Stimulated activated naive CD8-positive, alpha-beta T cell treated with anti-CD3 and anti-CD28 coated beads, Interleukin-15, Interleukin-2, amounts not matched to agents 100 ng/mL and 50 ng/mL, for 24 hours (primary cell): Measurements from ENCODE around the gene CHIT1.

ENCODE experiments used
- H3K27ac Mint-ChIP-seq: one replicate; pipeline ENCODE4 v1.8.0; 2021; ENCODE audit warnings: mild to moderate bottlenecking, mixed read lengths
- H3K27me3 Mint-ChIP-seq: one replicate; pipeline ENCODE4 v1.8.0; 2021; ENCODE audit warnings: mixed read lengths
- H3K36me3 Mint-ChIP-seq: one replicate; pipeline ENCODE4 v1.8.0; 2021; ENCODE audit warnings: low read depth, mixed read lengths
- H3K4me1 Mint-ChIP-seq: one replicate; pipeline ENCODE4 v1.8.0; 2021; ENCODE audit warnings: low read depth, mixed read lengths
- H3K4me3 Mint-ChIP-seq: one replicate; pipeline ENCODE4 v1.8.0; 2021; ENCODE audit warnings: mild to moderate bottlenecking, mixed read lengths
- H3K9me3 Mint-ChIP-seq: one replicate; pipeline ENCODE4 v1.8.0; 2021; ENCODE audit warnings: mixed read lengths

Gene CHIT1

DNA sequence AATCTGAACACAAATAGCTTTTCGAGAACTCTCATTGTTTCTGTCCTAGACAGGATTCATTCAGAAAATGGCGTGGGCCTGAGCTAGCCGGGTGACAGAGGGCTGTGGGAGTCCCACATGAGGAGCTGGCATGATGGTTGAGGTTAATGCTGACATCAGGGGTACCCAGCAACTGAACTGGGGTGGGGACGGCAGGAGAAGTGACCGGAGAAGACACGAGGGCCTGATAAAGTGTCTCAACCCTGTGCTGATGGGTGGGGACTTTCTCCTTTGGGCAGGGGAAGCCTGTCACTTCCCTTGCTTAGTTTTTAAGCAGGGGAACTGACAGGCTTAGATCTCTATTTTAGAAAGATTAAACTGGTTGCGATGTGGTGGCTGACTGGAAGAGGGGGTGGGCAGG is 14.6 kb downstream of the CHIT1 start:
- Mint-ChIP-seq H3K27ac (peak overlapping the region; percentile 29), H3K27me3 (peaks cover 5% of the 10 kb centered on the region), H3K4me1 (no peaks in the 10 kb centered on the region), H3K9me3 (no peaks in the 10 kb centered on the region), H3K36me3 (no peaks in the 10 kb centered on the region), H3K4me3 (no peak overlapping the region)

DNA sequence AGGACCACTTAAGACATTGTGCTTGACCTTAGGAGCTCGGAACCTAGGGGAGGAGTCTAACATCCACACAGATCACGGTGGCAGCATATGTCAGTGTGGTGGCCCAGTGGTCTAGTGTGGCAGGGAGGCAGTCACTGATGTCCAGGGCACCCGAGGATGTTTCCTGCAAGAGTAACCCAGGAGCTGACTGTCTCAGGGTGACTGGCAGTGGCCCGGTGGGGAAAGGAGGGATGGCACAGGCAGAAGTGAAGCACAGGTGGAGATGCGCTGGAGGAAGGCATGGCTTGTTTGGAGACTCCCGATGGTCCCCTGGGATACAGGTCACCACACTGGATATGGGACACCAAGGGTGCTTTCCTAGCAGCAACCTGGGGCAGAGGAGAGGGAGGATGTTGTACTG is 16.3 kb downstream of the CHIT1 start:
- Mint-ChIP-seq H3K4me3 (no peak overlapping the region), H3K36me3 (no peaks in the 10 kb centered on the region), H3K27ac (no peak overlapping the region), H3K27me3 (peaks cover 5% of the 10 kb centered on the region), H3K4me1 (no peaks in the 10 kb centered on the region), H3K9me3 (no peaks in the 10 kb centered on the region)

DNA sequence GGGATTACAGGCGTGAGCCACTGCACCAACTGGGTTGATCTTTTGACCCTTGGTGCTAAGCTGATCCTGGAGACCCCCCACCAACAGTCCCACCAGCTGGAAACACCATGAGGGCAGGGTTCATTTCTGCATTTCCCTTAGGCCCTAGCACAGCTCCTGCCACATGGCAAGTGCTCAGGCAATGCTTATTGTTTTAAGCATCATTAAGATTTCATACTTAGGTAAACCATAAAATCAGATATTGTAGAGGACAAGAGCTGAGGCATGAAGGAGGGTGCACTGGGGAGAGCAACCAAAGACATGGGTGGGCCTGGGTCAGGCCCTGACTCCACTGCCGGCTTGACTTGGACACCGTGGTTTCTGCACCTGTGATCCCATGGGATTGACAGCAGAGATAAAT is 17.7 kb downstream of the CHIT1 start:
- H3K4me1 Mint-ChIP-seq: no peaks in the 10 kb centered on the region
- H3K4me3 Mint-ChIP-seq: no peak overlapping the region
- H3K27ac Mint-ChIP-seq: no peak overlapping the region
- no peaks in the 10 kb centered on the region for H3K9me3 Mint-ChIP-seq
- H3K27me3 Mint-ChIP-seq: peaks cover 5% of the 10 kb centered on the region
- H3K36me3 Mint-ChIP-seq: no peaks in the 10 kb centered on the region

DNA sequence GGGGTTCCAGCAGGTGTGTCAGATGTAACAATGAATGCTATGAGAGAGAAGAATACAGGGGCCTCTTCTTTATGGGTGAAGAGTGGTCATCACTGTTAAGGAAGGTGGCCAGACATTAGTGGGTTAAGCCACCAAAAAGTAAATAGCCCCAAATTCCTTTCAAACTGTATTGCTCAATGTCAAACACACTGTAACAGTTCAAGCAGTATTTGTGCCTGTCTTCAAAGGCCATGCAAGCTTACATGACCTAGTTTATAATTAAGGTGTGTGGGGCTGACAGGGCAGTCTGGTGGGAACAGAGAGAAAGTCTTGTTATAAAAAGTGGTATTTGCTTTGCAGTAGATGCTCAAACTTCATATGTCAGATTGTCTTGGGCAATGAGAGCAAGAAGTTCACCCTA is 18.5 kb downstream of the CHIT1 start:
- no peaks in the 10 kb centered on the region for H3K36me3 Mint-ChIP-seq
- no peaks in the 10 kb centered on the region for H3K4me1 Mint-ChIP-seq
- H3K27me3 Mint-ChIP-seq: peaks cover under 1% of the 10 kb centered on the region
- H3K9me3 Mint-ChIP-seq: no peaks in the 10 kb centered on the region
- H3K27ac Mint-ChIP-seq: no peak overlapping the region
- H3K4me3 Mint-ChIP-seq: no peak overlapping the region

DNA sequence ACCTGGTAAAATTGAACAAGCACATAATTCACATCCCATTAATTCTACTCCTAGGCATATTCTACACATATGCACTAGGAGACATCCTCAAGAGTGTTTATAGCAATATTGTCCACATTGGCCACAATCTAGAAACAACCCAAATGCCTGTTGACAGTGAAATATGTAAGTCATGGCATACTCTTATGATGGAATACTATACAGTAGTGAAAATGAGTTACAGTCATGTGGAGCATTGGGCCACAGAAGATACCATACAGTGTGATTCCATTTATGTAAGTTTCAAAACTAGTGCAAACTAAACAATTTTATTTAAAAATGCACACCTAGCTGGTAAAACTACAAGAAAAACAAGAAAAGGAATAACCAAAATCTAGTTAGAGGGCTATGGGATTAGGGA is 19.1 kb downstream of the CHIT1 start:
- Mint-ChIP-seq H3K27ac (no peak overlapping the region), H3K4me1 (no peaks in the 10 kb centered on the region), H3K27me3 (no peaks in the 10 kb centered on the region), H3K9me3 (no peaks in the 10 kb centered on the region), H3K36me3 (no peaks in the 10 kb centered on the region), H3K4me3 (no peak overlapping the region)

DNA sequence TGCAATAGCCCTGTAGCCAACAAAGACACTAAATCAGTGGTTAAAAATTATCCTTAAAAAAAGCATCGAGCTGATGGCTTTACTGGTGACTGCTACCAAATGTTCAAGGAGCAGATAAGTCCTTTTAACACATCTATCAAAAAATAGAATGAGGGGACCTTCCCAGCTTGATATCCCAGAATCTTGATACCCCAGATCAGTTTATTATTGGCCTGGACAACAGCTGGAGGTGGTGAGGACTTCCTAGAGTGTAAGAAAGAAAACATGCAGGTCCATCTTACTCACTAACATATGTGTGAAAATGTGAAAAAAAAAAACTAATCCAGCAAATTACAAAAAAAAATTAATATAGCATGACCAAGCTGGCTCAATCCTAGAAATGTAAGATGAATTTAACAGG is 21.3 kb downstream of the CHIT1 start:
- no peak overlapping the region for H3K4me3 Mint-ChIP-seq
- no peak overlapping the region for H3K27ac Mint-ChIP-seq
- no peaks in the 10 kb centered on the region for H3K9me3 Mint-ChIP-seq
- no peaks in the 10 kb centered on the region for H3K4me1 Mint-ChIP-seq
- no peaks in the 10 kb centered on the region for H3K36me3 Mint-ChIP-seq
- H3K27me3 Mint-ChIP-seq: no peaks in the 10 kb centered on the region

DNA sequence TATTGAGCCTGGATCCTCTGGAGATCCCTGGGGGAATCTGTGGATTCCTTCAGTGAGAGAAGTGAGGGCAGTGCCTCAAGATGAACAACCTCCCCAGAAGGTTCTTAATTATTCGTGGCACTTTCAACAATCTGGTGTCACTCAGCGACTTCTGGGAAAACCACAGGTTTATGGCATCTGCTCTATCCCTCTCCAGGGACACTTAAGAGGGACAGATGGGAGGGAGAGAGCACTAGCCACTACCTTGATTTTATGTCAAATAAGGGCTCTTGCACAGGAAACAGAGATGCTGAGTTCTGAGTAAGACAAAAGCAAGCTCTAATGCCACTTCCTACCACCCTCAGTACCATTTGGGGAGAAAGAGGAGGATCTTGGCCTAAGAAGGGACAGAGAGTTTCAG is 21.7 kb downstream of the CHIT1 start:
- no peak overlapping the region for H3K4me3 Mint-ChIP-seq
- no peaks in the 10 kb centered on the region for H3K9me3 Mint-ChIP-seq
- H3K27ac Mint-ChIP-seq: no peak overlapping the region
- H3K4me1 Mint-ChIP-seq: no peaks in the 10 kb centered on the region
- no peaks in the 10 kb centered on the region for H3K36me3 Mint-ChIP-seq
- H3K27me3 Mint-ChIP-seq: no peaks in the 10 kb centered on the region

DNA sequence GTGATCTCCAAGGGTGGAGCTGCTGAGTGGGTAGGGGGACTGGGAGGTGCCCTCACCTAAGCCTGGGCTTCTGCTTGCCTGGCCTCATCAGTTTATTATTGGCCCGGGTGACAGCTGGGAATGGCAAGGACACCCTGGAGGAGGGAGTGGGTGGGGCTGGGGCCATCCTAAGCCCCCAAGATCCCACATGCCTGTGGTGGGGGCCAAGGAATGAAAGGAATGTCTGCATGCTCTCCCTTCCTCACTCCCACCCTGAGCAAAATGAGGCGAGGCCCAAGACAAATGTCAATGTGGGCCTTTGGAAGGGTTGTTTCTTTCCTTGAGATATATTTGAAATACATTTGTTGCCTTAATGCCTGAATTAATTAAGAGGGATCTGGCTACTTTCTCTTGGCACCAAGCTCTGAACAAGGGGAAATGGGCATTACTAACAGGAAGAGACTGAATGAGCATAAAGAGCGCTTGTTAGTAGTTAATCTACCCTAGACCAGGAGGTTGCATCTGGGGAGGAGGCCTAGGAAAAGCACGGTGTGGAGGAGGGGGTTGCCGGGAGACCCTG is 23.3 kb downstream of the CHIT1 start:
- Mint-ChIP-seq H3K36me3 (no peaks in the 10 kb centered on the region), H3K4me3 (no peak overlapping the region), H3K27ac (no peak overlapping the region), H3K27me3 (no peaks in the 10 kb centered on the region), H3K9me3 (no peaks in the 10 kb centered on the region), H3K4me1 (no peaks in the 10 kb centered on the region)

DNA sequence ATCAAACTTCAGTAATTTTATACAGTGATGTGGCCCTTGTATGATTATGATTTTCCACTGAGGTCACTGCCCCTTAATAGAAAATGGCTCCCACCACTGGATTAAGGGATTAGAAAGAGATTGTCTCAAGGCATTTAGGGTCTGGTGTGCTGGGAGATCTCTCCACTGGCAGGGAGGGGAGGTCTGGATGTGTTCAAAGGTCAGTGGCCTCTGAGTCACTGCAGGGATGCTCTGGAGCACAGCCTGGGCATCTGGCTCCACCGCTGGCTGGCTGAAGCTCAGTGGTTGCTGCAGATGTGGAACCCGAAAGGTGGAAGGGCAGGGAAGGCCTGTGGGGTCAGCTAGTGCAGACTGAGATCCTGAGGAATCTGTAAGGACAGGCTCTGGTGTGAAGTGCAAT is 24.7 kb downstream of the CHIT1 start:
- Mint-ChIP-seq H3K4me3 (no peak overlapping the region), H3K36me3 (no peaks in the 10 kb centered on the region), H3K27me3 (no peaks in the 10 kb centered on the region), H3K27ac (no peak overlapping the region), H3K9me3 (no peaks in the 10 kb centered on the region), H3K4me1 (no peaks in the 10 kb centered on the region)

DNA sequence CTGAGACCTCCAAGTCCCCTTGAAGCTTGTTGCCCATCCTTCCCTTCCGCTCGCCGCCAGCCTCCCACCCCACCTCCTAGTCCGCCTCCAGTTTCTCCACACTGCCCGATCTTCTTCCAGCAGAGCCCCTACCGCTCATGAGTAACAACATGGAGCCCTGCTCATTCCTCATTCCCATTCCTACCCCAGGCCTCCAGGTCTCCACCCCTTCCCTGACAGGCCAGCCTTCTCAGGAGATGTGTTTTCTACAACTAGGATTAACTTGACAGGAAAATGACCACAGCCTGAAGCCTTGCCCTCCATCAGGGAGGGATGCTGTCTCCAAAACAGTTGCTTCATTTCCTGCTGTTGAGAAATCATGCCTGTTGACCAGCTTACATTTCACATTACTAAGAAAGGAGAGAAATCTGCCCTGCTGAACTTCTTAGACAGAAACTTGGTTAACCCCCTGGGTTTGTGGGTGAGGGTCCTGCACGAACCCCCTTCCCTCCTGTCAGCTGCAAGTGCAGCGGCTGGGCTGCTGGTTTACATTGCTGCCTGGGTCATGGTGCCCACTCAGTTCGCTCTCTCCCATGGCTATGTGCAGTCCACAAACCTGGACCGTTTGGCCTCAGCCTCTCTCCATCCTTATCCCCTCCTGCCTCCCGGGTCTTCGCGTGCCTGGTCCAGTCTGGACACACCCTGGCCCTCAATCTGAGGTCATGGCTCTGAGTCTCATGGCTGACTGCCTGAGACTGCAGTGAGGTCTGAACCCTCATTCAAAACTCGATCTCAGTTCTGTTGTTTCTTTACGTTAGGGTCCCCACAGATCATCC is 26.8 kb downstream of the CHIT1 start:
- H3K4me1 Mint-ChIP-seq: no peaks in the 10 kb centered on the region
- no peaks in the 10 kb centered on the region for H3K9me3 Mint-ChIP-seq
- H3K27me3 Mint-ChIP-seq: no peaks in the 10 kb centered on the region
- H3K27ac Mint-ChIP-seq: no peak overlapping the region
- H3K4me3 Mint-ChIP-seq: no peak overlapping the region
- H3K36me3 Mint-ChIP-seq: no peaks in the 10 kb centered on the region

DNA sequence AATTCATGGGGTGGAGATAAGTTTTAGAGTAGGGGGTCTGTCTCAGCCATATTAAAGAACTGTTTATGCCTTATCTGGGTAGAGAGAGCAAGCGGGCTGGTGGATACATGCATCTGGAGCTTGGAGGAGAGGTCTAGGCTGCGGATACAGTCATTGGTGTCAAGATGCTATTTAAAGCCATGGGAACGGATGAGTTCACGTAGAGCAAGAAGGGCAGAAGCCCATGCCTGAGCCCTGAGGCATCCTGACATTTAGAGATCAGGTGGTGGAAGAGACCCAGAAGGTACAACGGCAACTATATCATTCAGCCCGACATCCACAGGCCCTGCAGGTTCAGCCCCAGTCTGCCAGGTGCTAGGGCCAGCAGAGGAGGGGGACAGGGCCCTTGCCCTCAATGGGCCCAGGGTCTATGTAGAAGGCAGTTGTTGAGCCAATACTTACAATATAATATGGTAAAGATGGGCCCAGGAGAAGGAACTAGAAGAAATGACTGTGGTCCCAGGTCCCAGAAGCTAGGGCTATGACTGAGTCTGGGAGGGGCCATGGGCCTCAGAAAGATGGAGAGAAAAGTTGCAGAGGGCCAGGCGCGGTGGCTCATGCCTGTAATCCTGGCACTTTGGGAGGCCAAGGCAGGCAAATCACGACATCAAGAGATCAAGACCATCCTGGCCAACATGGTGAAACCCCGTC is 27.8 kb downstream of the CHIT1 start:
- no peaks in the 10 kb centered on the region for H3K9me3 Mint-ChIP-seq

DNA sequence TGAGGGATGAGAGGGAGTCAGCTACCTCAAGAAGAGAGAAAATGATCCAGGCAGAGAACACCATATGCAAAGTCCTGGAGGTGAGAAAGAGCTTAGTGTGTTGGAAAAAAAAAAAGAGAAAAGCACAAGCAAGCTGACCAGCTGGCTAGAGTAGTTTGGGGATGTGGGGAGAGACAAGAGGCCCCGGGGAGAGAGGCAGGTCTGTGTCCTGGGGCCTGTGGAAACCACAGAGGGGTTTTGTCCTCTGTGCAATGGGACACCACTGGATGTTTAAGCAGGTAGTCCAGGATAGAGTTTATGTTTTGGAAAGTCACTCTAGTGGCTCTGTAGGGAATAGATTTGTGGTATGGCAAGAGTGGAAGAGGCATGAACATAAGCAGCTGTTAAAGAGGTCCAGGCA is 28.6 kb downstream of the CHIT1 start:
- Mint-ChIP-seq H3K4me1 (peaks cover 3% of the 10 kb centered on the region), H3K36me3 (no peaks in the 10 kb centered on the region), H3K27me3 (peaks cover 7% of the 10 kb centered on the region), H3K4me3 (no peak overlapping the region), H3K9me3 (no peaks in the 10 kb centered on the region), H3K27ac (no peak overlapping the region)

More for the DNA sequence above, 27.8 kb downstream of the CHIT1 start:
- Mint-ChIP-seq H3K4me3 (no peak overlapping the region), H3K4me1 (peaks cover 3% of the 10 kb centered on the region), H3K36me3 (no peaks in the 10 kb centered on the region), H3K27ac (no peak overlapping the region), H3K27me3 (peaks cover 7% of the 10 kb centered on the region)

DNA sequence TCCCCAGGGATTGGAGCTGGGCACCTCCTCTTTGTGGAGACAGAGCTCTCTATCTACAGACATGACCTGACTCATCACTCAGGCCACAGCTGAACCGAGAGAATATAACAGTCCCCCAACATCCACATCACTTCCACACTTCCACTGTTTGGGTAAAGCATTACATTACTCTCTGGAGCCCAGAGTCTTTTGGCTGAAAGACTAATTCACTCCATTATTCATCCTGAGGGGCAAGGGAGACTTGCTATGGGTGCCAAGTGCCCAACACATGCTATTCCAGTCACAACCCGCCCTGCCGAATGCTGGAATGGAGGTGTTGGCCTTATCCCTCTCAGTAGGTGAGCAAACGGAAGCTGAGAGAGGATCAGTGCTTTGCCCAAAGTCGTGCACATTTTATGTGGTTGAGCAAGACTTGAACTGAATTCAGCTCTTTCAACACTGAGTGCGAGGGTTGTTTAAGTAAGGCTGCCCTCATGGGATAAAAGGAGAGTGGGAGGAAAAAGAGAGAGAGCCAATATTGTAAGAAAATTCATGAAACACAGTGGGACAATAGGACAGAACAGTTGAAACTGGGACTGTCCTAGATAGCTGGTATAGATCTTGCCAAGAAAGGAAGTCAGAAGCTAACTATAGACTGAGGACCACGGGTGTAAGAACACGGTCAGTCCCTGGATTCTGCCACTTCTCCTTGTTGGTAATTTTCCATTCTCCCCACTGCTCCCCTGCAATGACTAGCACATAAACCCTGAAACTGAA is 29.5 kb downstream of the CHIT1 start:
- peaks cover 7% of the 10 kb centered on the region for H3K27me3 Mint-ChIP-seq
- peaks cover 3% of the 10 kb centered on the region for H3K4me1 Mint-ChIP-seq
- H3K9me3 Mint-ChIP-seq: no peaks in the 10 kb centered on the region
- H3K27ac Mint-ChIP-seq: no peak overlapping the region
- no peak overlapping the region for H3K4me3 Mint-ChIP-seq
- H3K36me3 Mint-ChIP-seq: no peaks in the 10 kb centered on the region

DNA sequence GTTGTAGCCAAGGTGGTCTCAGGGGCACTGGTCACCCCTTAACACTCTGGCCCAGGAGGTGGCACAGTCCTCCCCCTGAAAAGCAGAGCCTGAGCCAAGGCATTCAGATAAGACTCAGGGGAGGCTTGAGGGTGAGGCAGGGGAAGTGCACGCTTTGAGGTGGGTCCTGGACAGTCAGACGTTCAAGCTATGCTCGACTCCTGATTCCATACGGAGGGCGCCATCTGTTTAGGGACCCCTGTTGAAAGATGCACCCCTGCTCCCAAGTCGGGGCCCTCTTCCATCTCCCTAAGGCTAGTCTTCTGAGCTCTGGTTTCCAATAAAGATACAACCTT is 30.0 kb downstream of the CHIT1 start:
- H3K4me1 Mint-ChIP-seq: peaks cover 3% of the 10 kb centered on the region
- H3K9me3 Mint-ChIP-seq: no peaks in the 10 kb centered on the region
- no peak overlapping the region for H3K4me3 Mint-ChIP-seq
- H3K27me3 Mint-ChIP-seq: peaks cover 7% of the 10 kb centered on the region
- no peak overlapping the region for H3K27ac Mint-ChIP-seq
- no peaks in the 10 kb centered on the region for H3K36me3 Mint-ChIP-seq

DNA sequence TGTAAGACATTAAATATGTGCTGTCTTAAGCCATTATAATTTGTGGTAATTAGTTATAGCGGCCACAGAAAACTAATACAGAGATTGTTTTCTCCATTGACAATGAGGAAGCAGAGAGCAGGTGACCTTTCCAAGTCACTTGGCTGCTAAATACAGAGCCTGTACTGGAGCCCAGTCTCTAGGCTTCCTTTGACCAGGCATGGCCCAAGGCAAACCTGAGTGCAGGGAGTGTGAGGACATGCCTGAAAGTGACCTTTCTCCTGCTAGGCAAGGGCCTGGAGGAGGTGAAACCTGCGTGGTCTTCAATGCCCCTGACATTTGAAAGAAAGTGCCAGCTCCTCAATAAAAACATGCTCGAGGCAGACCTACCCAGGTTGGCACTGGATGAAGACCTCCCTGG is 30.5 kb downstream of the CHIT1 start:
- peaks cover 3% of the 10 kb centered on the region for H3K4me1 Mint-ChIP-seq
- H3K27me3 Mint-ChIP-seq: peaks cover 7% of the 10 kb centered on the region
- no peak overlapping the region for H3K4me3 Mint-ChIP-seq
- H3K27ac Mint-ChIP-seq: no peak overlapping the region
- no peaks in the 10 kb centered on the region for H3K9me3 Mint-ChIP-seq
- no peaks in the 10 kb centered on the region for H3K36me3 Mint-ChIP-seq
